ENCODE data around the gene ZNF146. TPM values are rescaled to one million over a fixed set of nuclear protein-coding genes. Genes with fewer than 3 reads are reported as not detected.
"Not testable (repeated sequence)": the region's sequence is repeated elsewhere in the genome, so short reads cannot be mapped to it uniquely, and the experiment has no call there.

ZNF146 gene
- total RNA-seq, 1 donor from 2014 or later, result 59.6 TPM

GRCh38 chr19:36182612-36183244, 32.2 kb upstream of the ZNF146 start:
- no peak for DNase-seq
- H3K27me3 Mint-ChIP-seq (ENCODE audit: unreplicated experiment), result no peaks in the 10 kb centered on the region
- peaks cover 2% of the 10 kb centered on the region for H3K9me3 Mint-ChIP-seq (ENCODE audit: unreplicated experiment)
- H3K36me3 Mint-ChIP-seq (ENCODE audit: unreplicated experiment), result peaks cover 4% of the 10 kb centered on the region
- H3K27ac Mint-ChIP-seq (ENCODE audit: unreplicated experiment), result no peak overlapping the region
- no peaks in the 10 kb centered on the region for H3K4me1 Mint-ChIP-seq (ENCODE audit: low read depth, unreplicated experiment)
- H3K4me3 Mint-ChIP-seq (ENCODE audit: unreplicated experiment), result no peak overlapping the region
- TF ChIP-seq CTCF (IDR thresholded peaks at IDR 0.05; ENCODE audit: partially characterized antibody, unreplicated experiment), result no peak

GRCh38 chr19:36183245-36183628, 31.7 kb upstream of the ZNF146 start:
- H3K36me3 Mint-ChIP-seq (ENCODE audit: unreplicated experiment), result peaks cover 4% of the 10 kb centered on the region
- no peak overlapping the region for H3K27ac Mint-ChIP-seq (ENCODE audit: unreplicated experiment)
- no peaks in the 10 kb centered on the region for H3K27me3 Mint-ChIP-seq (ENCODE audit: unreplicated experiment)
- H3K4me3 Mint-ChIP-seq (ENCODE audit: unreplicated experiment), result no peak overlapping the region
- H3K9me3 Mint-ChIP-seq (ENCODE audit: unreplicated experiment), result peaks cover 2% of the 10 kb centered on the region
- TF ChIP-seq CTCF (IDR thresholded peaks at IDR 0.05; ENCODE audit: partially characterized antibody, unreplicated experiment), result no peak
- H3K4me1 Mint-ChIP-seq (ENCODE audit: low read depth, unreplicated experiment), result no peaks in the 10 kb centered on the region
- DNase-seq, result no peak

GRCh38 chr19:36186722-36187121, 28.2 kb upstream of the ZNF146 start:
- not testable (repeated sequence) for H3K4me1 Mint-ChIP-seq (ENCODE audit: low read depth, unreplicated experiment); H3K9me3 Mint-ChIP-seq (ENCODE audit: unreplicated experiment); DNase-seq; H3K36me3 Mint-ChIP-seq (ENCODE audit: unreplicated experiment); H3K27ac Mint-ChIP-seq (ENCODE audit: unreplicated experiment); H3K27me3 Mint-ChIP-seq (ENCODE audit: unreplicated experiment); H3K4me3 Mint-ChIP-seq (ENCODE audit: unreplicated experiment)

DNA sequence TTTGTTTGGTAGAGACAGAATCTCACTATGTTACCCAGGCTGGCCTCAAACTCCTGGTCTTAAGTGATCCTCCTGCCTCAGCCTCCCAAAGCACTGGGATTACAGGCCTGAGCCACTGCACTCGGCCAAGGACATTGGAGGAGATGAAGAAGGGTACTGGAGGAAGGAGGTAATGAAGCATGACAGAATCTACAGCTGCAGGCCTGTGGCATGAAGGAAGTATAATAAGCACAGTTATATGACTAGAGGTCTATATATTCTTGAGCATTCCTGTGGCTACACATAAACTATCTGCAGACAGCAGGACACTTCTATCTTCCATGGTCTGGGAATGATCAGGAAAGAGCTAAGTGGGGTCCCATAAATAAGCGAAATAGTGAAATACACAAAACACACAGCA, 18.7 kb upstream of the ZNF146 start:
- peaks cover 1% of the 10 kb centered on the region for H3K27me3 Mint-ChIP-seq (ENCODE audit: unreplicated experiment)
- H3K27ac Mint-ChIP-seq (ENCODE audit: unreplicated experiment), result no peak overlapping the region
- no peak for DNase-seq
- no peaks in the 10 kb centered on the region for H3K4me1 Mint-ChIP-seq (ENCODE audit: low read depth, unreplicated experiment)
- H3K9me3 Mint-ChIP-seq (ENCODE audit: unreplicated experiment), result no peaks in the 10 kb centered on the region
- H3K4me3 Mint-ChIP-seq (ENCODE audit: unreplicated experiment), result no peak overlapping the region
- peaks cover 7% of the 10 kb centered on the region for H3K36me3 Mint-ChIP-seq (ENCODE audit: unreplicated experiment)
- no peak for TF ChIP-seq CTCF (IDR thresholded peaks at IDR 0.05; ENCODE audit: partially characterized antibody, unreplicated experiment)

GRCh38 chr19:36198119-36198518, 16.8 kb upstream of the ZNF146 start:
- no peaks in the 10 kb centered on the region for H3K4me1 Mint-ChIP-seq (ENCODE audit: low read depth, unreplicated experiment)
- peaks cover 11% of the 10 kb centered on the region for H3K36me3 Mint-ChIP-seq (ENCODE audit: unreplicated experiment)
- H3K27ac Mint-ChIP-seq (ENCODE audit: unreplicated experiment), result no peak overlapping the region
- no peak for TF ChIP-seq CTCF (IDR thresholded peaks at IDR 0.05; ENCODE audit: partially characterized antibody, unreplicated experiment)
- no peak for DNase-seq
- no peak overlapping the region for H3K4me3 Mint-ChIP-seq (ENCODE audit: unreplicated experiment)
- H3K9me3 Mint-ChIP-seq (ENCODE audit: unreplicated experiment), result no peaks in the 10 kb centered on the region
- H3K27me3 Mint-ChIP-seq (ENCODE audit: unreplicated experiment), result peaks cover 1% of the 10 kb centered on the region
